SK-MEL-5 (cell line): ENCODE results near the gene DNM1L. TPM values are rescaled to one million over a fixed set of nuclear protein-coding genes. Genes with fewer than 3 reads are reported as not detected.

Experiments
- DNase-seq: peaks from one replicate; pipeline ENCODE4 v3.0.0-alpha.2; 2016; ENCODE audit warnings: low read depth, low spot score
- in situ Hi-C: cut with HindIII; loops from 2 replicates; pipeline ENCODE4 v1.10.0; 2016; ENCODE audit warnings: low sequenced_read_pairs, high pct_unique_total_duplicates, low pct_unique_long_range_greater_than_20kb
- polyA plus RNA-seq, 2 experiments: library from polyadenylated mRNA; depleted of rRNA; stranded (reverse); fragments of >200 nt; gene quantifications; 2 replicates each; pipeline ENCODE4 v1.2.3, GENCODE V29; 2015
- total RNA-seq: library from RNA; depleted of rRNA; stranded (reverse); fragments of >200 nt; shearing (Covaris generic); gene quantifications from 2 replicates; pipeline ENCODE4 v1.2.3, GENCODE V29; 2014; rRNA removed

DNM1L gene
- 63.4 and 68.5 TPM in 2 replicates for total RNA-seq
- 44.8 and 72.3 TPM in 2 replicates for polyA plus RNA-seq (2015; cell fraction: cytosol; rRNA removed)
- polyA plus RNA-seq (2015; cell fraction: nucleus; rRNA removed) = 198 and 260 TPM in 2 replicates

DNA sequence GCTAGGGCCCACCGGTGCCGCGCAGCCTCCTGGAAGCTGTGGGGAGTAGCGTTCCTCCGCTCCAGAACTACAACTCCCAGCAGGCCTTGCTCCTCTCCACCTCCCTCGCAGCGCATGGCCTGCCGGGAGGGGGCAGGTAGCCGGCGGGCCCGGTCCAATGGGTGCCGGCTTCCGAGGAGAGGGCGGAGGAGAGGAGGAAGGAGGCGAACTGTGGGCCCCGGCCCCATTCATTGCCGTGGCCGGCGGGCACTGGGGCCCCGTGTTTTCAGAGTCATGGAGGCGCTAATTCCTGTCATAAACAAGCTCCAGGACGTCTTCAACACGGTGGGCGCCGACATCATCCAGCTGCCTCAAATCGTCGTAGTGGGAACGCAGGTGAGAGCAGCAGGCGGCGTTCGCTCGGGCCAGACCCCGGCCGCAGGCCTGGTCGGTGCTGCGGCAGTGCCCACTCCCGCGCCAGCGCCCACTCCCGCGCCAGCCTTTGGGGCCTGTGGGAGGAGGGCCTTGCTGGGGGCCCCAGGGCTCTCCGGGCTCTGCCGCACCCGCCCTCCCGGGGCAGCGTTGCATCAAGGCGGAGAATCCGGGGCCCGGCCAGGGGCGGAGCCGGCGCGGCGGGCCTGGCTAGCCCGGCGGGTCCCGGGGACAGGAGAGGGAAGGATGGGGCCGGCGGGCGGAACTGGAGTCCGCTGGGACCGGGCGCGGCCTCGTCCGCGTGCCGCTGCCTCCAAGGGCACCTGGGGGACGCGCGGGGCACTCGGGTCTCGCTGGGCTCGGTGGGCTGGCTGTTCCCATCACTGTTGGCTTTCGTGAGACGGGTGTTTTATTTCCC lies at the start of gene DNM1L:
TSS of gene DNM1L (plus strand) at position 211 of the 829 bp plus-strand sequence. CDS start at position 274, 63 bp downstream.
- in situ Hi-C loops = no loop called here
- DNase-seq = peak; percentile 97

DNA sequence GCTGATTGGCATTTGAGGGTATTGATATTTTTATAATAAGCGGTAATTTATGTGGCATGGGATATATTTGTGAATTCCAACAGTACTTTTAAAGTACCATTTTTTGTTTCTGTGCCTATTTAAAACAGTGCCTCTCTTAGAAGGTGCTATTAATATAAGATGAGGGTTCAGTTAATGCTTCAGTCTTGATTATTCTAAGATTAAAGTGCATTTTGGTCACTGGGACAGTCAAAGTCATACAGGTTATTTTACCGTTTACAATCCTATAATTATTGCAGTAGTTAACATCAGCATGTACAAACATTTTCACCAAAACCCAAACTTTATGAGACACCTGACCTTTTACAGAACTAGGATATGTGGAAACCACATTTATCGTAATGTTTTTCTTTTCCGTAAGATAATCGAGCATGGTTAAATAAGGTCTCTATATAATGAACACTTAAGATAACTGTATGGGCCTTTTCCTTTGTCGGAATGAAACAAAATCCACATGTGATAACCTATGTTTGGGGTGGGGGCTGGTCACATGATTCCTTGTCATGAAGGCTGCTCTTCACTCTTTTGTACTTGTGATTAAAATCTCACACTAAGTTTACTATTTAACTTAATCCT lies 37.7 kb upstream of the DNM1L start:
- in situ Hi-C loops = no loop called here
- DNase-seq = no peak

DNA sequence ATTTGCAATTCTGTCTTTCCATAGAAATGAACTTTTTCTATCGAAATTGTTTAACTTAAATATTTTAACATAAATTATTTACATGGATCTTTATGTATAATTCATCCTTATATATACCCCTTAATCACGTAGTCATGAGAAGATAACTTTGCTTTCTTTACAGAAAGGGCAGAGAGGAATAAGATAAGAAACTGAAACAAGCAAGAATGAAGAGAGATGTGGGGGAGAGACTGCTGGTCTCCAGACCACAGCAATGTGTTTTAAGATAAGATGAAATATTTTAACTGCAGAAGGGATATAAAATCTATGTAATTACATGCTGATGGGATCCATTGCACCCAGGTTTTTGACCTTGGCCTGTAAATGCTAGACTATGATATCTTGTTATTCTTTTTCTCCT lies 34.7 kb upstream of the DNM1L start:
- in situ Hi-C loops = no loop called here
- no peak for DNase-seq

DNA sequence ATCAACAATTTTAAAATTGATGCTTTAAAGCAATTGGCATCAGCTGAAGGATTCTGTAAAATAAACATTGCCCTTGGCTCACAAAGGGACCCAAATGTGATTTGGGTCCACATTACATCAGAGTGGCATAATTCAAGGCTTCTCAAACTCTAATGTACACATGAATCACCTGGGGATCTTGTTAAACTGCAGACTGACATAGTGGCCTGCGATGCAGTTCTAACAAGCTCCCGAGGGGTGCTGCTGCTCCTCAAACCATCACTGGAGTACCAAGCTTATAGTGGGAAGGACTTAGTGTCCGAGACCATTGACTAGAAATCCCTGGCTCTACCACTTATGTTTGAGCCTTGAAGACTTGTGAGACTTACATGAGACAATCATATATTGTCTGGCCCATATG lies 31.8 kb upstream of the DNM1L start:
- DNase-seq = no peak
- in situ Hi-C loops = no loop called here

DNA sequence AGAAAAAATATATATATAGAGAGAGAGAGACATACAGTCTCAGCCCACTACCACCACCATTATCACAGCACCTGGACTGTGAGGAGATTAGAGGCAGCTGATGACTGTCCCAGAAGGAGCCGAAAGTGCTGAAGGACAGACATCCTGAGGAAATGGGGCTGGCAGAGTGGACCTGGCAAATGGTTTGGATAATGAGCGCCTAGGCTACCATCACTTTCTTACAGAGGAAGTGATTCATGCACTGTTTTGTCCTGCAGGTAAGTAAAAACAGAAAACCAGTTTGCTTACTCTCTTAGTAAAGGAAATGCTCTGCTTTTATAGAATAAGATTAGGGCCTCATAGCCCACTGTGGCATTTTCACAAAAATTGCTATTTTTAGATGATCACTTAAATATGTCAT lies 28.6 kb upstream of the DNM1L start:
- in situ Hi-C loops = no loop called here
- no peak for DNase-seq

DNA sequence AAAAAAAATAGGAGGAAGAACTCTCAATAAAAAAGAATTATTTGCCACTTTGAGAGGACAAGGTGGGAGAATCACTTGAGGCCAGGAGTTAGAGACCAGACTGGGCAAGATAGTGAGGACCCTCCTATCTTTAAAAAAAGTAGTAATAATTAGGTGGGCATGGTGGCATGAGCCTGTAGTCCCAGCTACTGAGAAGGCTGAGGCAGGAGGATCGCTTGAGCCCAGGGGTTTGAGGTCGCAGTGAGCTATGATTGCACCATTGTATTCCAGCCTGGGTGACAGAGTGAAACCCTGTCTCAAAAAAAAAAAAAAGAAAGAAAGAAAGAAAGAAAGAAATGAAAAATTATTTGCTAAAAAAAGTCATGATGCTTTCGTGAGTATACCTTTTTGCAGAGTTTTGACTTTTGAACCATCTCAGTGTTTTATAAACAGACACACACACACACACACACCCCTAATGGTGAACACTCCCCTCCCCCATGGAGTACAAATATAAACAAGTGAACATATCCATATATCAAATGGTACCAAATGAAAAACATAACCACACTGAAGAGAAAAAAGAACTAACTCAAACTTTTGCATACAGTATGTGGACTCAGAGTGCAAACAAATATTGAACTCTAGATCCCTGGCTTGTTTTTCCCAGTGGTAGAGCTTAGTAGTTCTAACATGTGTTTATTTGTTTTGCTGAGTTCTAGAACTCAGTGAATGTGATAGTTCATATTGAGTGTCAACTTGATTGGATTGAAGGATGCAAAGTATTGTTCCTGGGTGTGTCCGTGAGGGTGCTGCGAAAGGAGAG lies 27.7 kb upstream of the DNM1L start:
- in situ Hi-C loops = no loop called here

DNA sequence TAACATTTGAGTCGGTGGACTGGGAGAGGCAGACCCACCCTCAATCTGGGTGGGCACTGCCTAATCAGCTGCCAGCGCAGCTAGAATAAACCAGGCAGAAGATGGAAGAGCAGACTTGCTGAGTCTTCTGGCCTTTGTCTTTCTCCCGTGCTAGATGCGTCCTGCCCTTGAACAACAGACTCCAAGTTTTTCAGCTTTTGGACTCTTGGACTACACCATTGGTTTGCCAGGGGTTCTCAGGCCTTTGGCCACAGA lies 27.2 kb upstream of the DNM1L start:
- DNase-seq = no peak
- in situ Hi-C loops = no loop called here

More for the DNA sequence above, 27.7 kb upstream of the DNM1L start:
- DNase-seq = no peak

DNA sequence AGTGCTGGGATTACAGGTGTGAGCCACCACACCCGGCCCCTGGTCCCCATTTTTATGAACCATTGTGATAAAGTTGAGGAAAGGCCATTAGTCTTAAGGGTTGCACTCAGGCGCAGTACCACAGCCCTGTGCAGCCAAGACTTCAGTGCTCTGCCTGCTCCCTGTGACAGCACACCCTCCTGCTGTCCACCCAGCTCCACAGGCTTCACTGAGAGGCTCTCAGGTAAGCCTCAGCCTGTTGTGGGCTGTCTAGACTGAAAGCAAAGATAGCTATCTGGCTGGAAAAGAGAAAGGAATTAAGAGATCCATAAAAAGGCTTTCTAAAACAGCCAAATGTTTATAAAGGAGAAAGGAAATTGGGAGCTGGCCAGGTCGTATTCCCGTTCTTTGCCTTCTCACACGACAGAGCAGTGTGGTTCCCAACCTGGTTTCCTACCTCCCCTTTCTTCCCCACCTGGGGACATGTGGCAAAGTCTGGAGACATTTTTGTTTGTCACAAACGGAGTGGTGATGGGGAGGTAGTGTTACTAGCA lies 19.1 kb upstream of the DNM1L start:
- in situ Hi-C loops = no loop called here

DNA sequence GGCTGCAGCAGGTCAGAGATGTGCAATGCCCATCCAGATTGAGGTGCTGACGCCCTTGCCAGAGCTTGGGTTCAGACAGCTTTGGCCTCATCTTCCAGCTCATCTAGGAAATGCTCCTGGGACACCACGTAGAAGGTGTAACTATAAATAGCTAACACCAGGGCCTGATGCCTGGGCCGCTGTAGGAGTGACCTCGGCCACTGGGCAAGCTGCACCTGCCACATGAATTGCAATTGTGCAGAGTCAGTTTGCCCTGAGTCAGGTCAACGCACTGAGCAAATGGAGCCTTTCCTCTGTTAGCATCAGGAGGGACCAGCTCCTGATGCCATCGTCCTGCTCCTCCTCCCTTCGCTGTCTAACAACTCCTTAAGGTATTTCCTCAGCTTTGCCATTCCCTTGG lies 17.4 kb upstream of the DNM1L start:
- DNase-seq = no peak
- in situ Hi-C loops = no loop called here

More for the DNA sequence above, 19.1 kb upstream of the DNM1L start:
- DNase-seq = no peak

DNA sequence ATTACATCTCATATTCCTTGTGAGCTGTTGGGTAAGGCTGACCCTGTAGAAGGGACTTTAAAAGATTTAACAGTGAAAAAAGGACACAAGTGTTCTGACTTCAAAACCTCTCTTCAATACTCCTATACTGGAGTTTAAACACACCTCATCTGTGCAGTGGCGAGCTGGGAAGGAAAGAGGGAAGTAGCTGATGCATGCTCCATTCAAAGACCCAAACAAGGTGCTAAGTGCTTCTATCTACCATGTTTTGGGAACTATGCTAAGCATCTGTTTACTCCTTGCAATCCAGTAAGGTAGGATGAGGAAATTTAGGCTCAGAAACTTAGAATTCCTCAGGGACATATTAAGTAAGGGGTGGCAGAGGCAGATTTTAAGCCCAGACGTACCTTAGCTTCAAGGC lies 16.4 kb upstream of the DNM1L start:
- no peak for DNase-seq
- in situ Hi-C loops = no loop called here

DNA sequence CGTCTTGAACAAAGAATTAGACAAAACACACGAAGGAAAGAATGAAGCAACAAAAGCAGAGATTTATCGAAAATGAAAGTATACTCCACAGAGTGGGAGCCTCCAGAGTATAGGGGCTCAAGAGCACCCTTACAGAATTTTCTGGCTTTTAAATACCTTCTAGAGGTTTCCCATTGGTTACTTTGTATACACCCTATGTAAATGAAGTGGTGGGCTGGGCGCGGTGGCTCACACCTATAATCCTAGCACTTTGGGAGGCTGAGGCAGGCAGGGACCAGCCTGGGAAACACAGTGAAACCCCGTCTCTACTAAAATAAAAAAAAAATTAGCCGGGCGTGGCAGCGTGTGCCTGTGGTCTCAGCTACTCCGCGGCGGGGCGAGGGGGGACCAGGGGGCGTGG lies 13.1 kb upstream of the DNM1L start:
- in situ Hi-C loops = no loop called here
- DNase-seq = no peak

DNA sequence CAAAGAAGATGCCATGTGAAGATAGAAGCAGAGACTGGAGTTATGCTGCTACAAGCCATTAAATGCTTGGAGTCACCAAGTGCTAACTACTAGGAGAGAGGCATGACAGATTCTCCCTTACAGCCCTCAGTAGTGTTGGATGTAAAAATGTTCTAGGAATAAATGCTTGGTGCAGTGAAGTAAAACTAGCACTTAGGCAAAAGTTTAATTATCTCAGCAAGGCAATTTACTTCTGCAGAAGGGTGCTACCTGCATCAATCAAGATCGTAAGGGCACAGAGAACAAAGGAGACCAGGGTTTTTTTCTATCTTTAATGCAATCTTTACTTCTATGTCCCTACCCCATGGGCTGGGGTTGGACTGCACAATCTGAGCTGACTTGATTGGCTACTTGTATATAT lies 9.5 kb upstream of the DNM1L start:
- in situ Hi-C loops = no loop called here

DNA sequence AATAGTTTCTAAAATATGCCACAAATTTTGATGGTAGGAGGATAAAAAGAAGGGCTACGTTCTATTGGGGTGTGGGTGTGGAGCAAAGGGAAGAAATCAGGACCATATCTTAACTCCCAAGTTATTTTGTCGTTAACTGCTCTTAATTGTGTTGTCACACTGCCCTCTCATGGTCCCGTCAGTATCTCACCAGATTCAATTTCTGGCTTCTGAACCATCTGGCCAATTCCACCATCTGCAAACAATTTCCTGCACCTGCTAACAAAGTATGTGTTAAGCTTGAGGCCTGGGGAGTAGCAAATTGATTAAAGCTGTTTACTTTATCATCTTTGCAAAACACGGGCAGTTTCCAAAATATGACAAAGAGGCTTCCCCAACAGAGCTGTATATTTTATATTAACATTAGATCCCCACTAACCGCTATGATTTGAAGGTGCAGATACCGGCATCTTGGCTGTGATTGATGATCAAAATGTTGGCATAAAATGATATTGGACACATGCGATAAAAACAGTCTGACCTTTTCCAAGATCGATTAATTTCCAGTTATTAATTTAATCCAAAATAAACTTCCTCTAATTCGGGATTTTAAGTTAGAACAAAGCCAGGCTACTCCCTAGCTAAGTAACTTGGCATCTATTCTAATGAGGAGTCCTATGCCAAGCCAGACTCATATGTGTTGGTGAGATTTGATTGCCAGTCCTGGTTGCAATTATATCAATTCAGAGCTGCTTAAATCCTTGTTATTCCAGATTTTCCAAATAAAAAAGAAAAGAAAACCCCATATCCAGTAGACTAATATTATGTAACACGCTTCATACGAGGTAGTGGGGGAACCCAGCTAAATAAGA lies 6.9 kb upstream of the DNM1L start:
- in situ Hi-C loops = no loop called here
- peak; percentile 73 for DNase-seq

More for the DNA sequence above, 9.5 kb upstream of the DNM1L start:
- no peak for DNase-seq

DNA sequence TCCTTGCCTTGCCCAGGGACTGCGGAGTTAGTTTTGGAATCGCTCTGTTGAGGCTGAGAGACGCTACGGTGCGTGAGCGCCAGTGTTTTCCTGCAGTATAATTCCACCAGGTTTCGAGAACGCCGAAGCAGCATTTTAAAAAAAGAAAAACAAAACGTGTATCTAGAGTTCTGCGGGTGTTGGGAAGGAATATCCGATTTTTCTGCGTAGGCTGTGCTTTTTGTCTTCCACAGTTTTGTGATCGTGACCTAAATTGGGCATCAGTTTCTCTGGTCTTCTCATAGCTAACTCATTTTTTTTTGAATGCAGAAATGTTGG lies 778 bp downstream of the DNM1L start:
- in situ Hi-C loops = no loop called here
- no peak for DNase-seq

DNA sequence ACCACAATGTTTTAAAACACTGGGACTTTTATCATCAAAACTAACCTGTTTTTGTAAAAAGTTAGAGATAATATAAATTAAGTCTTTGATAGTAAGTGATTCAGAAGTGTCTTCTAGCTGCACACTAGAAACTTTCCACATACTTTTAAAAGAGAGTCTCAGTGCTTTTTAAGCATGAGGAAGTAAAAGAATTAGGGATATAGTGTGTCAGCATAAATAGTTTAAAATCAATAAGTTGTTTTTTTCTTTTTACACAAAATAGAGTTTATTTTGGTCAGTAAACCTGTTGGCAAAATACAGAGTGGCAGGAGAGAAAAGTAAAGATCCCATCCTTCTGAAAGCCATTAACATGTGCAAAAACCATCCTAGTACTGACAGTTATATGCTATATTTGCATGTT lies 1.7 kb downstream of the DNM1L start:
- DNase-seq = no peak
- in situ Hi-C loops = no loop called here

DNA sequence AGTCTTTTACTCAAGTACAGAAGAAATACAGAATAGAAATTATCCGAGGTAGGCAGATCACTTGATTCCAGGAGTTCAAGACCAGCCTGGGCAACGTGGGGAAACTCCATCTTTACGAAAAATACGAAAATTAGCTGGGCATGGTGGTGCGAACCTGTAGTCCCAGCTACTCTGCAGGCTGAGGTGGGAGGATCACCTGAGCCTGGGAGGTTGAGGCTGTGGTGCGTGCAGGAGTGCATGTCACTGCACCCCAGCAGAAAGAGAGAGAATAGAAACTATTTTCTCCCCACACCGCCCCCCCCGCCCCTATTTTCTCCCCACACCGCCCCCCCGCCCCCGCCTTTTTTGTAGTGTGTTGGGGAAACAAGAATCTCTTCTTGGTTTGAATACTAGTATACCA lies 2.2 kb downstream of the DNM1L start:
- in situ Hi-C loops = no loop called here
- no peak for DNase-seq

DNA sequence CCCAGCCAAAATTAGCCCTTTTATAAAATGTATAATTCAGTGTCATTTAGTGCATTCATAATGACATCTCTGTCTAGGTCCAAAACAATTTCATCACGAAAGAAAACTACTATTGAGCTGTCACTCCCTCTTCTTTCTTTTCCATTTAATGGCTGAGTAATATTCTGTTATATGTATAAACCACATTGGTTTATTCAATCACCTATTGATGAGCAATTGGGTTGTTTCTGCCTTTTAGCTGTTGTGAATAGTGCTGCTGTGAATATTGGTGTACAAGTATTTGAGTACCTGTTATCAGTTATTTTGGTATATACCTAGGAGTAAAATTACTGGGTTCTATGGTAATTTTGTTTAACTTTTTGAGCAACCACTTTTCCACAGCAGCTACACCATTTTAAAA lies 7.2 kb downstream of the DNM1L start:
- in situ Hi-C loops = no loop called here
- no peak for DNase-seq

DNA sequence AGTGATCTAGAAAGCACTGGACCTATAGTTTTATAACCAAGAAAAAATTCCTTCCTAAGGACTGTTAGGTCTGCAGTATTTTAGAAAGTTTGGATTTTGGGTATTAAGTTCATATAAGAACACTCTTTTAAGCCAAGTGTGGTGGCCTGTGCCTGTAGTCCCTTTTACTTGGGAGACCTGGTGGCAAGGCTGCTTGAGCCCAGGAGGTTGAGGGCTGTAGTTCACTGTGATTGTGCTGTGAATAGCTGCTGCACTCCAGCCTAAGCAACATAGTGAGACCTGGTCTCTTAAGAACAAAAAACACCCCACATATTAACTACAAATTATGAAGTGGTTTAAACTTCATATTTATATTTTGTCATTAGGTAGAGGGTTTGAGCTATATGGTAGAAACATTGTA lies 9.7 kb downstream of the DNM1L start:
- no peak for DNase-seq
- in situ Hi-C loops = no loop called here
